Gastroesophageal sphincter (tissue), 4 donors: ENCODE measurements around the gene TMEM139. TPM values are rescaled to one million over a fixed set of nuclear protein-coding genes. Genes with fewer than 3 reads are reported as not detected.

Experiments
- small RNA-seq, 4 donors: library from RNA; depleted of rRNA; stranded (forward); fragments of <200 nt; gene quantifications; one replicate each; pipeline ENCODE3, GENCODE V24; 2016
- total RNA-seq, 4 donors: library from RNA; depleted of rRNA; stranded (reverse); fragments of >200 nt; gene quantifications; one replicate each; pipeline ENCODE4 v1.1.0, GENCODE V29; 2016

TMEM139 gene
- total RNA-seq, 4 donors from 2014 or later = 0.40 to 1.4 (median 0.49) TPM; not detected in 1

Small RNA genes within 50 kb of the gene (small RNA-seq; reads per million reads assigned to genes)
- 0 reads per million in 4 donors for gene RN7SL481P
- 0 reads per million in 4 donors for gene RN7SL535P

Other genes with a start within 250 kb of the TMEM139 start
- not detected for gene OR6V1, start 232.6 kb upstream of the TMEM139 start, total RNA-seq
- gene PIP, start 152.9 kb upstream of the TMEM139 start, total RNA-seq = 1 to 10 TPM in 1 of 4 donors, not detected in 3; 6.8 TPM
- gene TAS2R39, start 101.5 kb upstream of the TMEM139 start, total RNA-seq = not detected
- gene TAS2R40, start 62.9 kb upstream of the TMEM139 start, total RNA-seq = not detected
- 100 to 1,000 TPM in 3 of 4 donors, 10 to 100 TPM in 1; 98.1 to 128 (median 120) TPM for gene GSTK1, start 21.5 kb upstream of the TMEM139 start, total RNA-seq
- gene CASP2, start 3.4 kb downstream of the TMEM139 start, total RNA-seq = 10 to 100 TPM; 10.1 to 14.5 (median 13.6) TPM
- not detected for gene CLCN1, start 31.2 kb downstream of the TMEM139 start, total RNA-seq
- gene FAM131B, start 77.8 kb downstream of the TMEM139 start, total RNA-seq = 1 to 10 TPM in 2 of 4 donors, under 1 TPM in 2; 0.31 to 2.4 (median 1.2) TPM
- 100 to 1,000 TPM; 111 to 389 (median 146) TPM for gene ZYX, start 96.4 kb downstream of the TMEM139 start, total RNA-seq
- 1 to 10 TPM in 1 of 4 donors, under 1 TPM in 1, not detected in 2; 0.78 to 2.5 TPM for gene EPHA1, start 123.9 kb downstream of the TMEM139 start, total RNA-seq
- under 1 TPM in 1 of 4 donors, not detected in 3; 0.40 TPM for gene TAS2R60, start 158.5 kb downstream of the TMEM139 start, total RNA-seq
- not detected for gene TAS2R41, start 192.9 kb downstream of the TMEM139 start, total RNA-seq